HG03066 (cell line): ENCODE data around the gene RARA.
"Not testable (repeated sequence)": the region's sequence is repeated elsewhere in the genome, so short reads cannot be mapped to it uniquely, and the experiment has no call there.

ENCODE experiments used
- ATAC-seq: cut with Tn5 transposase; IDR thresholded peaks from one replicate; pipeline ENCODE4 v1.9.1; 2021; ENCODE audit warnings: low read depth; ENCODE audit not compliant: unreplicated experiment

Gene RARA

DNA sequence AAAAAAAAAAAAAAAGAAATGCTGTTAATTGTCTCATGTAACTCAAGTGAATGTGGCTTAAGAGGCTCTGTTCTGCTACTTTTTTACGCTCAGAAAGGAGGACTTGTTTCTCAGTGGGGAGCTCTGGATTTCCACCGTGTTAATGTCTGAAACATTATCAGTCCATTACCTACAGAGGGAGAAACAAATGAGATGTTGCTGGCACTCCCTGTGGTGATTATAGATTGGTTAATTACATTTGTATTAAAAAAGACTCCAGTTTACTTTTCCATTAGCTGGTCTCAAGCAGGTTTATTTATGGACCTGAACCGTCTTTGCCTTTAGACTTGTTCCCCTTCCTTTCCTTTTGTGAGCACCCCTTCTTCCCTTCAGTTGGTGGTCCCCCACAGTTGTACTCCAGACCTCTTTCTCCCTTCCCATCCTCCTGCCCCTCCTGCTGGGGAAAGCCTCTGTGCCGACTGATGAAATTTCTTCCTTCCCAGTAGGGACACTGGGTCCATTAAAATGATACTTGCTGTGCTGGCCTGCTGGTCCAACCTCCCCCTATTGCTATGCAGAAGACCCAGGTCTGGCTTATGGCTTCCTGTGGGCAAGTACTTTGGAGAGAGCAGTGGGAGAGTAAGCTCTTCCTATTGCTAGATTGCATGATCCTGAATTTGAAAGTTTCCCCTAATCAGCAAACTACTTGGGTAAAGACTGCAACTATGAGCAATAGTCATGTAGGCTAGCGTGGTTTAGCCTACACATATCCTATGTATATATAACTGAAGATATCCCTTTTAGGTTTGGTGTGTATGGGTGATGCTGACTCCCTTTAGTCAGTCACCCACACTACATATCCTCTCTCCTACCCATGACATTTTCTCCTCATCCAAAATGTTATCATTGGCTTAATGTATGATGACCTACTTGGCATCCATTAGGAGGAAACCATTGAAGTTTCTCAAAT, 13.2 kb upstream of the RARA start:
- ATAC-seq, result no peak

DNA sequence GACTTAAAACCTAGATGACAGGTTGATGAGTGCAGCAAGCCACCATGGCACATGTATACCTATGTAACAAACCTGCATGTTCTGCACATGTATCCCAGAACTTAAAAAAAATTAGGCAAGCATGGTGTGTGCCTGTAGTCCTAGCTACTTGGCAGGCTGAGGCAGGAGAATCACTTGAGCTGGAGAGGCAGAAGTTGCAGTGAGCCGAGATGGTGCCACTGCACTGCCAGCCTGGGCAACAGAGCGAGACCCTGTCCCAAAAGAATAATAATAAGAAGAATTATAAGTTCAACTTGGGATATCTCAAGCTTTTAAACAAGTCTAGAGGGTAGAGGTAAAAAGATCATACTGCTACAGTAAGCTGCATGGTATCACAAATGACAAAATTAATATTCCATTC, 11.5 kb upstream of the RARA start:
- no peak for ATAC-seq

DNA sequence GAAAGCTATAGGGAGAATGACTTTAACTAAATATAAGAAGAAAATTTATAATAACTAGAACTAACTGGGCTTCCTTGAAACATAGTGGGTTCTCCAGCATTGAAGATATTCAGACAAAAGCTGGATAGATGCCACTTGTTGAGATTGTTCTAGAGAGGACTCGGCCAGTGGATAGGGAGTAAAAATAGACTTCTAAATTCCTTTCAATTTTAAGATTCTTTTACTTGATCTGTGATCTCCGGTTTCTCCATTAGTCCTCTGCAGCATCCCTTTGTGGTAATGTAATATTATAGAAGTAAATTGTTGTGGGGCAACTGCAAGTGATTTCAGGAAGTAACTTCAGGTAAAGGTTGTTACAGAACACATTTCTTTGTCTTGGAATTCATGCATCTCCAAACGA, 10.3 kb upstream of the RARA start:
- ATAC-seq, result no peak

DNA sequence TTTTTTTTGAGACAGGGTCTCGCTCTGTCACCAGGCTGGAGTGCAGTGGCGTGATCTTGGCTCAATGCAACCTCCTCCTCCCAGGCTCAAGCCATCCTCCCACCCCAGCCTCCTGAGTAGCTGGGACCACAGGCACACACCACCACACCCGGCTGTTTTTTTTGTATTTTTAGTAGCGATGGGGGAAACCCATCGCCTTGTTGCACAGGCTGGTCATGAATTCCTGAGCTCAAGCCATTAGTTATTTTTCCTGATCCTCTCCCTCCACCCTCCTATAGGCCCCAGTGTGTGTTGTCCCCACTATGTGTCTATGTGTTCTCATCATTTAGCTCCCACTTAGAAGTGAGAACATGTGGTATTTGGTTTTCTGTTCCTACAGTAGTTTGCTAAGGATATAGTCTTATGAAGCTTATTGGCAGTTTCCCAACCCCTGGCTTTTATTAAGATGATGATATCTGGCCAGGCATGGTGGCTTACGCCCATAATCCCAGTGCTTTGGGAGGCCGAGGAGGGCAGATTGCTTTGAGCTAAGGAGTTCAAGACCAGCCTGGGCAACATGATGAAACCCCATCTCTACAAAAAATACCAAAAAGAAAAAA, 9.7 kb upstream of the RARA start:
- ATAC-seq, result not testable (repeated sequence)

DNA sequence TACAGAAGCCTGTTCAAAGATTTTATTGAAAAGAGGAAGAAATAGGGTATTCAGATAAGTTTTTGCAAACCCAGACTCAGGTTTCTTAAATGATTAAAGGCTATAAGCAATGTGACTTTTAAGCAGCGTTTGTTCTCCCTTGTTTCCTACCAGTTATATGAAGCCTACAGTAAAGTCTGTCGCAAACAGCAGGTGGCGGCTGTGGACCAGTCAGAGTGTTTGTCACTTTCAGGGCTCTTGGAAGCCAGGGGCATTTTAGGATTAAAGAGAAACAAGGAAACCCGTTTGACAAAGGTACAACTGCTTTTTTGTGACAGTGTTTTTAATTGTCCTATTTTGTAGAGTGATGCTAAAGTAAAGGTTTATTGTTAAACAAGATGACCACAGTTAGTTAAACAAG, 7.7 kb upstream of the RARA start:
- ATAC-seq, result no peak

DNA sequence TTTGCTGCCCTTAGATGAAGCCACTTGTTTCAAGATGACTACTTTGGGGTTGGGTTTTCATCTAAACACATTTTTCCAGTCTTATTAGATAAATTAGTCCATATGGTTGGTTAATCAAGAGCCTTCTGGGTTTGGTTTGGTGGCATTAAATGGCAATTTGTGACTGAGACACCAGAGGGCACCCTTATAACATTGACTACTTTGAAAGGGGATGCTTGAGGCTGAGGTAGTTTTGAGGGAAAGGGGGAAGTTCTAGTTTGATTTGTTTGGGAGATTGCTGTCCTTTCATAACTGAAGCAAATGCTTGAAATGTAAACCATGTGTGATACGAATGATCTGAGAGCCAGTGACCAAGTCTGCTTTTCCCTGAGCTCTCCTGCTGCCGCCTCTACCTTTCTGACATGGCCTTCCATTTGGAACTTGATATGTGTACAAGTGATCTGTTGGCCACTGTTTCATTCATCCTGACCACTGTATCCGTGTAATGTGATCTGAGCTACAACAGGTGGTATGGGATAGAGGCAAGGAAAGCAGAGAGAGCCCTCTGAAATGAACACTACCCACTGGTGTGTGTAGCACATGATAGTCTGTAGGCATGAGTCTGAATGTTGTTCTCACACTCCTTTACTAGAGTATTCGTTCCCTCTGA, 5.8 kb upstream of the RARA start:
- no peak for ATAC-seq

DNA sequence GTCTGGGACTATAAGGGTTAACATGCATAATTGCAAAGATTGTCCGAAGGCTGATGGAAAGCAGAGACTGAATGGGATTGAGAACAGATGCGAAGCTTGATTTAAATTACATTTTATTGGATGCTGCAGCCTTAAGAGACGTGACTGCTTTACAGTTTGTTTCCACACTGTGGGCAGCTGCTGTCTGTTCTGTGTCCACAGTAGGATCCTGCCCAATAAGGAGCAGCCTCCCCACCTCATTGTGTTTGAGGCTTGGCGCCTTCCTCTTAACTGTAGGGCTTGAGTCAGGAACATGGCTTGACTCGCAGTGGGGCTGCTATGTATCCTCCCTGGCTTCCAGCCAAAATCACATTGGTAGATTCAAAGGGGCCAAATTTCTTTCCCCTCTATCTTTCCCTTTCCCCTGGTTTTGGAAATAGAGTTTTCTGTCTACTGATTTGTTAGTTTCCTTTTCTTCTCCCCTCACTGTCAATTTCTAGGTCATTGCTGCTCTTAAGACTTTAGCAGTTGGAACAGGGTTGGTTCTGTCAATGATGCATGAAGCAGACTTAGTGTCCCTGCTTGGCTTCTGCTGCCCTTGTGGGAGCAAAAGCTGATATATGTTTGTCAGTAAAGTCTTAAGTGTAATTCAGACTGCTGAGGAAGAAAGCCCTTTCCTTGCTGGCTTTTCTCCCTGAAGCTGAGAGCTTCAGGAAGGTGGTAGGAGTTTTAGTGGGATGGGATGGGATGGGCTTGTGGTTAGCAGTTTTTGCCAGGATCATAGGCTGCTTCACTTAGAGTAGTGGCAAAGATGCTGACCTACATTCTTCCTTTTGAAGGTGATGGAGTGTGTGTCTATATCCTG, 5.0 kb upstream of the RARA start:
- ATAC-seq, result no peak

DNA sequence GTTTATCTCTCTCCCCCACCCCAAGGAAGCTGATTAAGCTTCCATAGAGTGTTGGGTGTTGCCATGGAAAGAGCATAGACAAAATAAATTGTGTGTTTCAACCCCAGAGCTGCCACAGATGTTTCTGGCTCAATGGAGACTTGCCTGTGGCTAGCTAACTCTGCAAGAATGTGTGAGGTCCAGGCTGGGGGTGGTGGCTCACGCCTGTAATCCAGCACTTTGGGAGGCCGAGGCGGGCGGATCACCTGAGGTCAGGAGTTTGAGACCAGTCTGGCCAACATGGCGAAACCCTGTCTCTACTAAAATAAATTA, 4.5 kb upstream of the RARA start:
- not testable (repeated sequence) for ATAC-seq

DNA sequence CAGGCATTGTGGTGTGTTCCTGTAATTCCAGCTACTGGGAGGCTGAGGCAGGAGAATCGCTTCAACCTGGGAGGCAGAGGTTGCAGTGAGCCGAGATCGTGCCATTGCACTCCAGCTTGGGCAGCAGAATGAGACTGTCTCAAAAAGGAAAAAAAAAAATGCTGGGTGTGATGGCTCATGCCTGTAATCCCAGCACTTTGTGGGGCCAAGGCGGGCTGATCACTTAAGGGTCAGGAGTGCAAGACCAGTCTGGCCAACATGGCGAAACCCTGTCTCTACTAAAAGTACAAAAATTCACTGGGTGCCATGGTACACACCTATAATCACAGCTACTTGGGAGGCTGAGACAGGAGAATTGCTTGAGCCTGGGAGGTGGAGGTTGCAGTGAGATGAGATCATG, 4.1 kb upstream of the RARA start:
- not testable (repeated sequence) for ATAC-seq

DNA sequence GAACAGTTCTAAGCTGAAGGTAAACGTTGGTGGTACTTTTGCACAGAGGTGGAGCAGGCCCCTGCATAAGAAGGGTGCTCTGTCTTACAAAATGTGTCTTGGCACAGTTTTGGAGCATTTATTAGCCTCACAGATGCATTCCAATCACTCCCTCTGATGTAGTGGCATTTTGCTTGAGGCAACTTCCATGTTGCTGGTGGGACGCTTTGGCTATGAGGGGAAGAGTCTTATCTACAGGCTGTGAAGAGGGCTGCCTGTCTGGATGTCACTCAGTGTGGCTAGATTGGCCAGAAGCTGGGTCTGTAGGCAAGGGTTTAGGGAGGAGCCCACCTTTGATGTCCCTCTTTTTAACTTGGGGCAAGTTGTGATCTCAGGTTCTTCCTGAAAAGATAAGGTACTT, 2.6 kb upstream of the RARA start:
- no peak for ATAC-seq

DNA sequence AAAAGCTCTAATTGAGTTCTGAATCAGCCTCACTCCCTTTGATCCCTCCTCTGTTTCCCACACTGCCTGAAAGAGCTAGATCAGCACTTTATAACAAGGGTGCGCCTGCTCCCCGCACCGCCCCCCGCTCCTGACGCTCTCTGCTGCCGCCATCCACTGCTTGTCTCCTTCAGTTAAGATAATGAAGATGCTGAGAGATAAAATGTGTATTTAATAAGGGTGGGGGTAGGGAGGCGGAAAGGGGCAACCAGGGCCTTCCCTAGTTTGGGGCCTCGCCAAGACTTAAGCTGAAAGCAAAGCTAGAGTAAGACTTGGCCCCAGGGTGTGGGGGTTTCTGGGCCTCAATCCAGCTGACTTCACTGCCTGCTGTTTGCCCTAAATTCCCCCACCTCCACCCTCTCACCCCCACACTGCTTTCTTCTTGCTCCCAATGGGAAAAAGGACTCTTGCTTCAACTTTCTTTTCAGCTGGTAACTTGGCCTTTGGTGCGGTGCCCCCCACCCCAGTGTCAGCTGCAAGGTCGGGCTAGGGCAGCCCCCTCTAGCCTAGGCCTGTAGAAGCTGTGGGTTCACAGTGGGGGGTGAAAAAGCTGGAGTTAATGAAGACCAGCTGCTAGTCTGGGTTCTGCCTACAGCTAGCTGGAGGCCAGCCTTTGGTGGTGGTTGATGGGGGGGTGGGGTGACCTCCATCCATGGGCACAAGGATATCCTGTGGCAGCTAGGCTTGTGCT, 1.8 kb upstream of the RARA start:
- ATAC-seq, result no peak

DNA sequence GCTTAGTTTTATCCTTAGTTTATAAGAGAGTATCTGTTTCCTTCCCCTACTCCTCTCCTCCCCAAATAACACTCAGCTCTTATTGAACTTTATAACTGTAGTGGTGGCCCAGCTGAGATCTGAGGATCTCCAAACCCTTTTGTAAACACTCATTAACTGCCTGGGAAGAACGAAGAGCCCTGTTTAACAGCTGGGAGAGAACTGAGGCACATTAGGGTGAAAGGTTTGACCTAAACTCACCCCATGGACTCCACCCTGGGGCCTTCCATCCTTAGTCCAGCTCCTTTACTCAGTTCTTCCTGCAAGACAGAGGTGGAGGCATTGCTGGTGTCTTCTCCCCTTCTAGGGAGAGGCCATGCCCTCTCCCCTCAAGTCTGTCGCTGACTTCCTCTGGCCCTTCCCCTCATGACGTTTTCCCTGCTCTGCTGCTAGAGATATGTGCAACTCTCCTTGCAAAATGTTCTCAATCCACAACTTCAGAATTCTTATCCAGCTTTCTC, 1.2 kb upstream of the RARA start:
- no peak for ATAC-seq

DNA sequence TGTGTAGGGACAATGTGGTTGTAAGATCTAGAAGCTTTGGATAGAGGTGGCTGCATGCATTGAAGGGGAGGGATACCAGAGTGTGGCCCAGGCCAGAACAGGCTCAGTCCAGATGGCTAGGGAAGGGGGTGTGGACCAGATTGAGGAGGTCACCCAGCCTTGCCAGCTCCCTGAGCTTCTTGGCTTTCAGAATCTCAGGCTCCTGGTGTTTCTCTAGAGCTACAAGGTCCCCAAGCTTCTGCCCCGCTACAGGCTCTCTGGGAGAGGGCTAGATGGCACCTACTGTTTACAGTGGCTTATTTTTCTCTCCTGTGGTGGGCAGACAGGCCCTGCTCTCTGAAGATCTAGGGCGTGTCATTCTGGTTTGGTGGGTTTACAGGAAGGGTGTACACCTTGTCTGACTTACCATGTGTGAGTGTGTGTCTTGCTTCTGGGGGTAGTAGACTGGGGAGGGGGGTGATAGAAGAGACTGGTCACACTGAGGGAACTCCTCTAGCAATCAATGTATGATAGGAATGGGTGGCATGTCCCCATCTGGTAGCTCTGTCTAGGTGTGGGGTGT, 1.1 kb downstream of the RARA start:
- no peak for ATAC-seq

DNA sequence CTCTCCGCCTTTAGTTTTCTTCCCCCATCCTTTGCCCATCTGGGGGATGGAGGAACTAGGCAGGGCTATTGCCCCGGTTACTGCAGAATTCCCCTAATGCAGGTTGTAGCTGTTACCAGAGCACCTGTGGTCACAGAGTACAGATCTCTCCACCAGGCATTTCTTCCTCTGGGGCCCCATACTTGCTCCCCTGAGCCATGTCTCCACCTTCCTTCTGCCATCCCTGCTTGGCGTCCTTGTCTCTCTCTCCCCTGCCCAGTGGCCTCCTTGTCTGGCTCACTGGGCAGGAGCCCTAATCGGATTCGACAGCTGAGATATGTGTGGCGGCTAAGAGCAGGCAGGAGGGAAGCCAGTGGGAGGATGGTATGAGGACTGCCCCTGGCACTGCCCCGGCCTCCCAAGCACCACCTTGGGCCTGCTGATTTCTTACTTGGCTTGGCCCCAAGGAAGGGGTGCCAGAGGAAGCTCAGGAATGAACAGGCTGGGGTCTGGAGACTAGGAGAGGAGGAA, 2.0 kb downstream of the RARA start:
- ATAC-seq, result no peak

DNA sequence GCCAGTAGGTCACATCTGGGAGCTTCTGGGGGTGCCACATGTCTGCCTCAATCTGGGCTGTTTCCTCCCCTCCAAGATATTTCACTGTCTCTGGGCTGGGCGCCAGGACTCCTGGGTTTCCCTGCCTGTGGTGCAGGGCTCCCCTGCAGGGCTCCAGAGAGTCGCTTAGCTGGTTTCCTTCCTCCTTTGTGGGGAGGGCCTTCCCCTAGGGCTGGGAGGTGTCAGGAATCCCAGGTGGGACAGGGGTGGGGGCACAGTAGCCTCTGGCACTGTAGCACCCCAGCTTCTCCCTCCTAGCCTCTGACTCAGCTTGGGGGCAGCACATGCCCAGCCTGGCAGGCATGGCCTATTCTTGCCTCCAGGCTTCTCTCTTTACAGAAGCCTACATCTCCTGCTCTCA, 2.6 kb downstream of the RARA start:
- no peak for ATAC-seq

DNA sequence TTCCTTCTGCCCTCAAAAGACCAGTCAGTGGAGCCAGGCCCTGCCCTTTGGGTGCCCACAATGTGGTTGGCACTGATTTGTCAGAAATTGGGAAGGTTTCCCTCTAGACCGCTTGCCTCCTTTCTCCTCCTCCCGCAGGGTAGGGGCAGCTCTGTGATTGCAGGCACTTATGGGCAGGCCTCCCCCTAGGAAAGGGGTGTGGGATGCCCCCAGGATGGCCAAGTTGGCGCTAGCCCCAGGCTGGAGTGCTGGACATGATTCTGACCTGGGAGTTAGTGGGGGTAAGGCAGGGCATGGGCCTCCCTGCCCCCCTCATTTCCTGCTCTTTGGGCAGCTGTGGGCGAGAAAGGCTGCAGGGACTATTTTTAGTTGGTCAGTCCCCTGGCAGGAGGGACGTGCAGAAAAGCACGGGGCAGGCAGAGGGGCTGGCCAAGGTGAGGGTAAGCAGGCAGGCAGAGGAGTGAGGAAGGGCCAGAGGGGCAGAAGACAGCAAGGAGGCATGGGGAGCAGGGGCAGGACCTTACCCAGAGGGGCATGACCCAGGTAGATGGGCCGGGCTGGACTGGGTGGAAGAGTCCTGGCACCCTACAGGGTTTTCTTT, 3.3 kb downstream of the RARA start:
- no peak for ATAC-seq

DNA sequence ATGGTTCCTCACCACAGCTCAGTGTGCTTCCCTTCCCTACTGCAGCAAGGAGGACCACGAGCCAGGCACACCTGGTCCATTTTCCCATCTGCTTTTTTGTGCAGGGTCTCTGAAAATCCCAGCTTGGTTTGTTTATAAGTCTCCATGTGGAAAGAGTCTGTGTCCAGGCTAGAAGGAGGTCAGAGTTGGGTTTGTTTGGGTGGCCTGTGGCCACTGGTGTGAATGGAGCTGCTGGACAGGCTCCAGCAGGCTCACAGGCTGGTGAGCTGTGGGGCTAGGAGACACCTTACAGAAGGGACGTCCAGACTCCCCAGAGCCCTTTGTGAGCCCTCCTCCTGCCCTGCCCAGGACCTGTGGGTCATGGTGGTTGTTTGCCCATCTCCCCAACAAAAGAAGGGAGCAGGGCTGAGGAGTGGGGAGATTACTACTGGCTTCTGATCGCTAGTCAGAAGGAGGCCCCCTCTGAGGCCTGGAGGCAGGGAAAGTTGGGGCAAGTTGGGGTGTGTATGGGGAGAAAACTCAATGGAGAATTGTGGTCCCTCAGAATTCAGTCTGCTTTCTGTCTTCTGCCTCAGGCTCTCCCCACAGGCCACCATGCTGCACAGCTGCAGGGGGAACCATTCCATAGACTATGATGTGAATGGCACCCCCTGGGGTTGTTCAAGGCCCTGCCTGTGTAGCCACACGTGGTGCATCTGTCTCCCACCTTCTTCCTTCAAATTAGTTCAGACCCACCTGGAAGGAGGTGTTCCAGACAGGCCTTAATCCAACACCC, 4.1 kb downstream of the RARA start:
- ATAC-seq, result no peak
